ENCODE results near the gene TEX29. TPM values are rescaled to one million over a fixed set of nuclear protein-coding genes. Genes with fewer than 3 reads are reported as not detected.

The TEX29 gene
- total RNA-seq, 1 experiment from 2014 or later, result not detected

DNA sequence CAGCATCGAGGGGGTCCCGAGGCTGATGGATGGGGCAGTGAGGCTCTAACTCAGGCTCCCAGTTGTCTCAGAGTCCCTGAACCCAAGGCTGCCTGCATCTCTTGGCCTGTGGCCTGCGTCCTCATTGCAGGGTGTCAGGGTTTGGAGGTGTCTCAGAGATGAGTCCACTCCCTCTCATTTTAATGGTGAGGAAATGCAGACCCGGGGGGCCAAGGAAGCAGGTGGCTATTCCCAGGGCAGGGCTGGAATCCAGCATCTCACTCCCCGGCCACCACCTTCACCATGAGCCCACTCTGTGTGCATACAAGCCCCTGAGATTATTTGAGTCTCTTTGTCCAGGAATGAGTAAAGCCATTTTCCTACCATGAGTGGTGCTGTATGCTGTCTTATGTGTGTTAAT is 21.4 kb downstream of the TEX29 start:
- TF ChIP-seq SIN3A (IDR thresholded peaks at IDR 0.05; ENCODE audit: borderline replicate concordance, insufficient read depth, low read depth, low read length) (no peak), POLR2AphosphoS5 (IDR thresholded peaks at IDR 0.05; ENCODE audit: low read depth, low read length) (no peak), REST (IDR thresholded peaks at IDR 0.05; ENCODE audit: insufficient read depth in 1 of 2, low read depth in 2 of 2, low read length in 1 of 2) (no peak), TCF7L2 (IDR thresholded peaks at IDR 0.05; ENCODE audit: low read depth, low read length) (no peak)
- TF ChIP-seq, protein P1, sequence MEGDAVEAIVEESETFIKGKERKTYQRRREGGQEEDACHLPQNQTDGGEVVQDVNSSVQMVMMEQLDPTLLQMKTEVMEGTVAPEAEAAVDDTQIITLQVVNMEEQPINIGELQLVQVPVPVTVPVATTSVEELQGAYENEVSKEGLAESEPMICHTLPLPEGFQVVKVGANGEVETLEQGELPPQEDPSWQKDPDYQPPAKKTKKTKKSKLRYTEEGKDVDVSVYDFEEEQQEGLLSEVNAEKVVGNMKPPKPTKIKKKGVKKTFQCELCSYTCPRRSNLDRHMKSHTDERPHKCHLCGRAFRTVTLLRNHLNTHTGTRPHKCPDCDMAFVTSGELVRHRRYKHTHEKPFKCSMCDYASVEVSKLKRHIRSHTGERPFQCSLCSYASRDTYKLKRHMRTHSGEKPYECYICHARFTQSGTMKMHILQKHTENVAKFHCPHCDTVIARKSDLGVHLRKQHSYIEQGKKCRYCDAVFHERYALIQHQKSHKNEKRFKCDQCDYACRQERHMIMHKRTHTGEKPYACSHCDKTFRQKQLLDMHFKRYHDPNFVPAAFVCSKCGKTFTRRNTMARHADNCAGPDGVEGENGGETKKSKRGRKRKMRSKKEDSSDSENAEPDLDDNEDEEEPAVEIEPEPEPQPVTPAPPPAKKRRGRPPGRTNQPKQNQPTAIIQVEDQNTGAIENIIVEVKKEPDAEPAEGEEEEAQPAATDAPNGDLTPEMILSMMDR (IDR thresholded peaks at IDR 0.05), result no peak
- intact Hi-C loops (cut with micrococcal nuclease; ENCODE audit: unreplicated experiment) (no loop called here), in situ Hi-C loops (cut with HindIII; ENCODE audit: low pct_unique_long_range_greater_than_20kb, low sequenced_read_pairs) (no loop called here)
- CTCF ChIA-PET, result no interaction called here
- Histone ChIP-seq H3K4me1 (ENCODE audit: control insufficient read depth, insufficient read depth, low read length) (no peaks in the 10 kb centered on the region), H3K27ac (ENCODE audit: low read length) (no peak overlapping the region), H3K4me3 (ENCODE audit: low read depth in 2 of 2, low read length in 2 of 2) (no peak overlapping the region), H3K27me3 (ENCODE audit: control insufficient read depth, insufficient read depth, low read length) (no peaks in the 10 kb centered on the region), H3K36me3 (ENCODE audit: control insufficient read depth, insufficient read depth, low read length) (no peaks in the 10 kb centered on the region), H3K9me3 (ENCODE audit: control insufficient read depth, insufficient read depth, low read depth, low read length) (no peaks in the 10 kb centered on the region)
- no TSS peak for BruUV-seq (replicated peaks)
- DNase-seq (ENCODE audit: low read depth, low spot score), result no peak
- no peak for ATAC-seq
- POLR2A ChIA-PET, result no interaction called here

- no TSS peak for BruUV-seq (replicated peaks)
- TF ChIP-seq TCF7L2 (IDR thresholded peaks at IDR 0.05; ENCODE audit: low read depth, low read length) (no peak), SIN3A (IDR thresholded peaks at IDR 0.05; ENCODE audit: borderline replicate concordance, insufficient read depth, low read depth, low read length) (no peak), REST (IDR thresholded peaks at IDR 0.05; ENCODE audit: insufficient read depth in 1 of 2, low read depth in 2 of 2, low read length in 1 of 2) (no peak), POLR2AphosphoS5 (IDR thresholded peaks at IDR 0.05; ENCODE audit: low read depth, low read length) (no peak)
- TF ChIP-seq, protein P1 (IDR thresholded peaks at IDR 0.05), result no peak
- DNase-seq (ENCODE audit: low read depth, low spot score) (no peak), ATAC-seq (no peak)
- in situ Hi-C loops (cut with HindIII; ENCODE audit: low pct_unique_long_range_greater_than_20kb, low sequenced_read_pairs) (no loop called here), intact Hi-C loops (cut with micrococcal nuclease; ENCODE audit: unreplicated experiment) (no loop called here)
- H3K4me3 ChIP-seq (ENCODE audit: low read depth in 2 of 2, low read length in 2 of 2), result no peak overlapping the region
- no peaks in the 10 kb centered on the region for H3K9me3 ChIP-seq (ENCODE audit: control insufficient read depth, insufficient read depth, low read depth, low read length)
- ChIA-PET POLR2A (no interaction called here), CTCF (no interaction called here)
- no peaks in the 10 kb centered on the region for H3K27me3 ChIP-seq (ENCODE audit: control insufficient read depth, insufficient read depth, low read length)
- no peak overlapping the region for H3K27ac ChIP-seq (ENCODE audit: low read length)
- no peaks in the 10 kb centered on the region for H3K36me3 ChIP-seq (ENCODE audit: control insufficient read depth, insufficient read depth, low read length)
- H3K4me1 ChIP-seq (ENCODE audit: control insufficient read depth, insufficient read depth, low read length), result no peaks in the 10 kb centered on the region
Observed at GRCh38 chr13:111342721-111343120, 22.3 kb downstream of the TEX29 start.
